Neural crest cell (in vitro differentiated cells): ENCODE results near the gene SYT4. TPM values are rescaled to one million over a fixed set of nuclear protein-coding genes. Genes with fewer than 3 reads are reported as not detected.
"Not testable (repeated sequence)": the region's sequence is repeated elsewhere in the genome, so short reads cannot be mapped to it uniquely, and the experiment has no call there.

Experiments
- DNase-seq: peaks from one replicate; pipeline ENCODE4 v3.0.0; 2021; ENCODE audit warnings: low read depth, mixed read lengths, low spot score
- H3K27ac Mint-ChIP-seq: one replicate; pipeline ENCODE4 v1.8.0; 2021; ENCODE audit warnings: mild to moderate bottlenecking, mixed read lengths; ENCODE audit not compliant: unreplicated experiment
- H3K27me3 Mint-ChIP-seq: 2 replicates; pipeline ENCODE4 v1.8.0; 2021; ENCODE audit warnings: low read depth, mild to moderate bottlenecking, mixed read lengths
- H3K36me3 Mint-ChIP-seq: 2 replicates; pipeline ENCODE4 v1.8.0; 2021; ENCODE audit warnings: low read depth, mild to moderate bottlenecking, mixed read lengths
- H3K4me1 Mint-ChIP-seq: 2 replicates; pipeline ENCODE4 v1.8.0; 2021; ENCODE audit warnings: mixed read lengths
- H3K4me3 Mint-ChIP-seq: one replicate; pipeline ENCODE4 v1.8.0; 2021; ENCODE audit warnings: mild to moderate bottlenecking, mixed read lengths
- H3K9me3 Mint-ChIP-seq: 2 replicates; pipeline ENCODE4 v1.8.0; 2021; ENCODE audit warnings: mixed read lengths
- total RNA-seq: library from RNA; stranded (reverse); gene quantifications from 2 replicates; pipeline ENCODE4 v1.2.1, GENCODE V29; 2021
- TF ChIP-seq, protein P1 (sequence below): fragments of 200-600 bp; sonication (generic); conservative IDR thresholded peaks from 2 replicates; pipeline ENCODE4 v1.5.0; 2021; ENCODE audit warnings: antibody characterized with exemption, mild to moderate bottlenecking

Gene SYT4
- total RNA-seq, 1 donor from 2014 or later, result 8.2 TPM

DNA sequence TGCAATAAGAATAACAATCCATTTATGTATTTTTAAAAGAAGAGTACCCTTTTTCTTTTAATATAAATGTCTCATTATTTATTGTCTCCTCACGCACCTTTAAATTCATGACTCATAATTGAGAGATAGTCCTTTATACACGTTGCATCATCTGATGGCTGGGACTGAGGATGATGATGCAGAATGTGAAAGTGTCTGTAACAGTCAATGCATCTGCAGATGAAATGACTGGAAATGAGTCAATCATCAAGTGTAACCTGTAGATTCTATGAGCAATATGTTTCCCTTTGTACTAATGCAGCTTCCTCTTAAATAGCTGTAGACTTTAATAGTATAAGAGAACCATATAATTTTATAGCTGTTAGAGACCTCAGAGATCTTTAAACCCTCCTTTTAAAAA lies 26.1 kb upstream of the SYT4 start:
- no peaks in the 10 kb centered on the region for H3K4me1 Mint-ChIP-seq
- H3K9me3 Mint-ChIP-seq, result no peaks in the 10 kb centered on the region
- no peaks in the 10 kb centered on the region for H3K36me3 Mint-ChIP-seq
- H3K27me3 Mint-ChIP-seq, result no peaks in the 10 kb centered on the region
- no peak for DNase-seq
- H3K27ac Mint-ChIP-seq, result no peak overlapping the region
- no peak overlapping the region for H3K4me3 Mint-ChIP-seq
- TF ChIP-seq, protein P1, sequence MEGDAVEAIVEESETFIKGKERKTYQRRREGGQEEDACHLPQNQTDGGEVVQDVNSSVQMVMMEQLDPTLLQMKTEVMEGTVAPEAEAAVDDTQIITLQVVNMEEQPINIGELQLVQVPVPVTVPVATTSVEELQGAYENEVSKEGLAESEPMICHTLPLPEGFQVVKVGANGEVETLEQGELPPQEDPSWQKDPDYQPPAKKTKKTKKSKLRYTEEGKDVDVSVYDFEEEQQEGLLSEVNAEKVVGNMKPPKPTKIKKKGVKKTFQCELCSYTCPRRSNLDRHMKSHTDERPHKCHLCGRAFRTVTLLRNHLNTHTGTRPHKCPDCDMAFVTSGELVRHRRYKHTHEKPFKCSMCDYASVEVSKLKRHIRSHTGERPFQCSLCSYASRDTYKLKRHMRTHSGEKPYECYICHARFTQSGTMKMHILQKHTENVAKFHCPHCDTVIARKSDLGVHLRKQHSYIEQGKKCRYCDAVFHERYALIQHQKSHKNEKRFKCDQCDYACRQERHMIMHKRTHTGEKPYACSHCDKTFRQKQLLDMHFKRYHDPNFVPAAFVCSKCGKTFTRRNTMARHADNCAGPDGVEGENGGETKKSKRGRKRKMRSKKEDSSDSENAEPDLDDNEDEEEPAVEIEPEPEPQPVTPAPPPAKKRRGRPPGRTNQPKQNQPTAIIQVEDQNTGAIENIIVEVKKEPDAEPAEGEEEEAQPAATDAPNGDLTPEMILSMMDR, result no peak

DNA sequence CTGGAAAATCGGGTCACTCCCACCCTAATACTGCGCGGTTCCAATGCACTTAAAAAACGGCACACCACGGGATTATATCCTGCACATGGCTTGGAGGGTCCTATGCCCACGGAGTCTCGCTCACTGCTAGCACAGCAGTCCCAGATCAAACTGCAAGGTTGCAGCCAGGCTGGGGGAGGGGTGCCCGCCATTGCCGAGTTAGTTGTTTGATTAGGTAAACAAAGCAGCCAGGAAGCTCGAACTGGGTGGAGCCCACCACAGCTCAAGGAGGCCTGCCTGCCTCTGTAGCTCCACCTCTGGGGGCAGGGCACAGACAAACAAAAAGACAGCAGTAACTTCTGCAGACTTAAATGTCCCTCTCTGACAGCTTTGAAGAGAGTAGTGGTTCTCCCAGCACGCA lies 8.9 kb upstream of the SYT4 start:
- H3K9me3 Mint-ChIP-seq, DNase-seq, H3K4me1 Mint-ChIP-seq, H3K27ac Mint-ChIP-seq, H3K36me3 Mint-ChIP-seq, H3K4me3 Mint-ChIP-seq, H3K27me3 Mint-ChIP-seq: not testable (repeated sequence)

DNA sequence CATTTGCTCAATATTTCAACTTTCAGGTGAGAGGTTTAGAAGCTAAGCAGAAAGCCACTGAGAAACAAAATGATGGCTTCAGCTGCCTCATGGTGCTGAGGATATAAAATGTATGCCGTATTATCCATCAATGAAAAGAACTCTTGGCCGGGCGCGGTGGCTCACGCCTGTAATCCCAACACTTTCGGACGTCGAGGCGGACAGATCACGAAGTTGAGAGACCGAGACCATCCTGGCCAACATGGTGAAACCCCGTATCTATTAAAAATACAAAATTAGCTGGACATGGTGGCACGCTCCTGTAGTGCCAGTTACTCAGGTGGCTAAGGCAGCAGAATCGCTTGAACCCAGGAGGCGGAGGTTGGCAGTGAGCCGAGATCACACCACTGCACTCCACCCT lies 6.0 kb upstream of the SYT4 start:
- H3K4me1 Mint-ChIP-seq, result peaks cover 5% of the 10 kb centered on the region
- H3K27me3 Mint-ChIP-seq, result peaks cover 11% of the 10 kb centered on the region
- TF ChIP-seq, protein P1, result no peak
- H3K27ac Mint-ChIP-seq, result no peak overlapping the region
- H3K36me3 Mint-ChIP-seq, result no peaks in the 10 kb centered on the region
- DNase-seq, result no peak
- no peak overlapping the region for H3K4me3 Mint-ChIP-seq
- peaks cover 3% of the 10 kb centered on the region for H3K9me3 Mint-ChIP-seq

DNA sequence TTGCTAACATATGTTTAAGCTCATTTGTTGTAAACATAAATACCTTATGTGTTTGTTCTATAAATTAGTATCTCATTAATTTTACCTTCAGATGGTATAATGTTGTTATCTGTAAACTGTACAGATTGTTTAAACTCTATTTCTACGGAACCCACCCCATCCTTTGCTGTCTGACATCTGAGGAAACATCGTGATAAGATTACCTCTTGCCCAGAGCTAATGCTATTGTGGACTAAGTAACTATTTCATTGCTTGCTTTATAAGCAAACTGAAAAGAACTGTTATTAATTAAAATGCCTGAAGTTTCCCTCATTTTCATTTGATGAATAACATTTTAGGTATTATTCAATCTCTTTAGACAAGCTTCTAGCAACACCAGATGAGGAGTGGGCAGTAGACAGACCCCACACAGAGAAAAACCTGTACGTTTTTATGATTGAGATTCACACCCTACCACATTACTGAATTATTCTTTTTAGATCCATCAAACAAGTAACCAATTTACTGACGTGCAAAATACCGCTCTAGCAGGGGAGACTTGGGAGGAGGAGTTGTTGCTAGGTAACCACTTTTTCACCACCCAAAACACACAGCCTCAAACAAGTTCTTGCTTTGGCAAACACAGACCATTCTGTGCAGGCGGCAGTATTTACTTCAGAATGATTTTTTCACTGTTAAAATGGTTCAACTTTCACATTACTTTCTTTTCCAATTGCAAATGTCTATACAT lies 1.9 kb upstream of the SYT4 start:
- no peak for DNase-seq
- Mint-ChIP-seq H3K4me3 (no peak overlapping the region), H3K9me3 (no peaks in the 10 kb centered on the region), H3K27ac (no peak overlapping the region), H3K4me1 (peaks cover 18% of the 10 kb centered on the region), H3K36me3 (no peaks in the 10 kb centered on the region), H3K27me3 (peaks cover 44% of the 10 kb centered on the region)
- TF ChIP-seq, protein P1, result no peak

DNA sequence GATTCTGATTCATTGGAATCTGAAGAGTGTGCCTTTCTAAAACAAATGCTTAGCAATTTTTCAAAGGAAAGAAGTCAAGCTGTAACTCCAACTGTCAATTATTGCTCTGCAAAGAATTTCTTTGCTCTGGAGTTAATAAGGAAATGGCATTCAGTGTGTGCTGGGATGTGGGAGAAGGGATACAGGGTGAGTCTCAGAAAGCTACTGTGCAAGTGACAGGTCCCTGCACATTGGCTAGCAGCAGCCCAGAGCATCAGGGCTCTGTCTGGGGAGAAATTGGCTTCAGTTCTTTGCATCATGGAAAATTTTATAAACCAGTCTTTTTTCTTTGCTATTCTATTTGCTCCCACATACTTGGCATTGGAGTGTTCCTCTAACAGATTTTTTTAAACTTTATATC lies 1.1 kb upstream of the SYT4 start:
- TF ChIP-seq, protein P1, result no peak
- Mint-ChIP-seq H3K27me3 (peaks cover 47% of the 10 kb centered on the region), H3K4me3 (no peak overlapping the region), H3K9me3 (no peaks in the 10 kb centered on the region), H3K4me1 (peaks cover 18% of the 10 kb centered on the region), H3K27ac (no peak overlapping the region), H3K36me3 (no peaks in the 10 kb centered on the region)
- no peak for DNase-seq

DNA sequence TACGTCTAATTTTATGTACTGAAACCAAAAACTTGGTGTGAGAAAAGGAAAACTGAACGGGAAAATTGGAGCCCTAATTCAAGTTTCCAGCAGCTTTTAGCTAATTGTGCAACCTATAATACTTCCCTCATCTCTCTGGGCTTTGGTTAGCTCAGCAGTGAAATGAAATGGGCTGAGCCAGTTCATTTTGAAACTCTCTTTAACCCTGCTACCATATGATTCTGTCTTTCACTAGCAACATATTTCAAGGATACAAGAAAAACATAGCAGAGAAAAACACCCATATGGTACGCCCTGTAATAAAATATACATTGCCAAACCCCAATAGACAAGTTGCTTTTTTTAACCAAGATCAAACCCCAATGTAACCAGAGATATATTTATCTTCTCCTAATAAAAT lies 799 bp downstream of the SYT4 start:
- TF ChIP-seq, protein P1, result no peak
- H3K9me3 Mint-ChIP-seq, result no peaks in the 10 kb centered on the region
- H3K36me3 Mint-ChIP-seq, result no peaks in the 10 kb centered on the region
- H3K27ac Mint-ChIP-seq, result no peak overlapping the region
- H3K27me3 Mint-ChIP-seq, result peaks cover 47% of the 10 kb centered on the region
- H3K4me3 Mint-ChIP-seq, result peak overlapping the region; percentile 16
- H3K4me1 Mint-ChIP-seq, result peaks cover 18% of the 10 kb centered on the region
- no peak for DNase-seq
